MG63 (cell line): ENCODE results near the gene RYR2. TPM values are rescaled to one million over a fixed set of nuclear protein-coding genes. Genes with fewer than 3 reads are reported as not detected.

Experiments
- DNase-seq: peaks from one replicate; pipeline ENCODE4 v3.0.0-alpha.2; 2020
- H3K27me3 ChIP-seq: fragments of 250-450 bp; sonication (Bioruptor Pico); 2 replicates; pipeline ENCODE4 v1.5.1; 2020; ENCODE audit warnings: mild to moderate bottlenecking, moderate library complexity
- H3K36me3 ChIP-seq: fragments of 250-450 bp; sonication (Bioruptor Pico); 2 replicates; pipeline ENCODE4 v1.5.1; 2020; ENCODE audit warnings: mild to moderate bottlenecking, moderate library complexity
- H3K4me3 ChIP-seq: fragments of 250-450 bp; sonication (Bioruptor Pico); 2 replicates; pipeline ENCODE4 v1.5.1; 2020; ENCODE audit warnings: mild to moderate bottlenecking, moderate library complexity
- H3K9me3 ChIP-seq: fragments of 250-450 bp; sonication (Bioruptor Pico); 2 replicates; pipeline ENCODE4 v1.5.1; 2020; ENCODE audit warnings: mild to moderate bottlenecking, moderate library complexity
- total RNA-seq: library from RNA; depleted of rRNA; stranded (reverse); fragments of >200 nt; shearing (Covaris generic); gene quantifications from 2 replicates; pipeline ENCODE4 v1.2.3, GENCODE V29; 2014; ENCODE audit warnings: low replicate concordance

Gene RYR2
- total RNA-seq, 1 experiment from 2014 or later = 0.26 TPM

DNA sequence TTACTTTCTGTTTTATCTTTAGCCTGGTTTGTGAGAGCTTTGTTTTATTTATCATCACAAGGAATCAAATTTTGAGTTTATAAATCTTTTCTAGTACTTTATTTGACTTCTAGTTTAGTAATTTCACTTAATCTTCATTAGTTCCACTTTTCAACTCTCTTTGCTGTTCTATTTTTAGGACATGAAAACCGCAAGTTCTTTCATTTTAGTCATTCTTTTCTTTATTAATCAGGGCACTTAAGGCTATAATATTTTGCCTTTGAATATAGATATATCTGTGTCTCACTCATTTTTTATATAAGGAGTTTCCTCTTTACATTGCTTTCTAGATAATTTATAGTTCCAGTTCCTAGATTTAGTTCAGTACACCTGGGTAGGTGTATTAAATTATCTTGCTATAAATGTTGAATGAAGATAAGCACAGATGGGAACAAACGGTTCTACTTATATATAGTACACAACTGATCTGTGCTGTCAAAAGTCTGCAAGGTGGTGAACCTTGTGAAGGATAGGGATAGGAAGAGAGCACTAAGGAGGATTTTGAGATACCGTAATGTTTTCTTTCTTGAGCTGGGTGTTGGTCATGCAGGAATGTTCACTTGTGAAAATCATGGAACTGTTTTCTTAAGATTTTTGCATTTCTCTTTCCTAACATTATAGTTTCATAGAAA is 402.3 kb downstream of the RYR2 start:
- H3K9me3 ChIP-seq = no peaks in the 10 kb centered on the region
- no peak overlapping the region for H3K4me3 ChIP-seq
- no peak for DNase-seq
- no peaks in the 10 kb centered on the region for H3K36me3 ChIP-seq
- no peaks in the 10 kb centered on the region for H3K27me3 ChIP-seq

- no peak for DNase-seq
- Histone ChIP-seq H3K4me3 (no peak overlapping the region), H3K36me3 (no peaks in the 10 kb centered on the region), H3K9me3 (no peaks in the 10 kb centered on the region), H3K27me3 (no peaks in the 10 kb centered on the region)
Measured at GRCh38 chr1:237448042-237448441, 406.1 kb downstream of the RYR2 start.

DNA sequence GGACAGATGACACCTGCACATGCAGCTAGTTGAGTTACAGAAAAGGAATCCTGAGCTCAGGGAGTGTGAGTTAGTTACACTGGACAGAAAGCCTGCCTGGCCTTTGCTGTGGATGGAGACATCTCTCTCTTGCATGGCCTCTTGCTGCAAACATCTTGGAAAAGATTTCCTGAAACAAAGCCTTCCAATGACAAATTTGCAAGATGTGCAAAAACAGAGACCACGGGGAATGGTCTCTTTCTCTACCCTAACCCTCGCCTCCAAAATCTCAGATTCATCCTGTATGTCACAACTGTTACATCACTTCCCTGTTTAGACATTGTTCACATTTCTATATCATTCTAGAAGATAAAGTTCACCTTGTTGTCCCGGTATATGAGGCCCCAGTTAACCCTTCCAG is 415.6 kb downstream of the RYR2 start:
- Histone ChIP-seq H3K4me3 (no peak overlapping the region), H3K9me3 (no peaks in the 10 kb centered on the region), H3K36me3 (no peaks in the 10 kb centered on the region), H3K27me3 (0 out of 2 replicates have a peak, but pooled peaks cover 2% of the 10 kb centered on the region)
- no peak for DNase-seq

DNA sequence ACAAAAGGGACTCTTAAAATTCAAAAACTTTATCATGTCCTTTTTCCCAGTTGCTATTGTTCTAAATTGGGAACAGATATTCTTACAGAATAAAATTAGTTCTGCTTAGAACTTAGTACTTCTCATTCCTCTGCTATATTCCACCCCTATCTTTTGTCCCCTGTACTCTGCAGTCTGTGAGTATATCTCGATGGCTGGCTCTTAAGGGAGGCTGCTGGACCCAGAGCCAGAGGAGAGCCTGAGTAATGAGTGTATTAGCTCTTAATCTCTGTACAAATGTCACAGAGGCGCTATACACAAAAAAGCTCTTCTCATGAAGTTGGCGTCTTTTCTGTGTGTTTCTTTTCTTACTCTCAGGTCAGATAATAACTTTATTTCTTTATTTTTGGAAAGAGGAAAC is 425.3 kb downstream of the RYR2 start:
- no peak for DNase-seq
- no peaks in the 10 kb centered on the region for H3K27me3 ChIP-seq
- H3K4me3 ChIP-seq = no peak overlapping the region
- H3K36me3 ChIP-seq = no peaks in the 10 kb centered on the region
- H3K9me3 ChIP-seq = no peaks in the 10 kb centered on the region

DNA sequence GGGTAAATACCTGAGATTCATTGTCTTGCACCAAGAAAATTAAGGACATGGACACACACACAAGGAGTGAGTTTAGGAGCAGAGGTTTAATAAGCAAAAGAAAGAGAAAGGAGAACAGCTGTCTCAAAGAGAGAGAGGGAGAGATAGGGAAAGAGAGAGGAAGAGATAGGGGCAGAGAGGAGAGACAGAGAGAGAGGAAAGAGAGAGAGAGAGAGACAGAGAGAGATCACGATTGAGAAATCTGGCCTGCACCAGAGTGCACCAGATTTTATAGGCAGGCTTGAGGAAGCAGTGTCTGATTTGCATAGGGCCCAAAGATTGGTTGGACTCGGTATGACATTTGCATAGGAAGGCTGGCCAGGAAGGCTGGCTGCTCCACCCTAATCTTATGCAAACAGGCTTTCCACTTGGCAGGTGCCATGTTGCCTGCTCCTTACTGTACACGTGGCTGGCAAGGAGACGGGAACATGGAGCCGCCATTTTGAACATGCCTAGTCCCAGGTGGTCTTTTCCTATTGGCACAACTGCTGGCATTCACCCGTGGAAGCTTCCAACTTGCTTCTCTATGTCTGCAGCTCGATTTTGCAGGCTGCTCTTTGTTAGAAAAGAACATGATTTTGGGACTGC is 428.8 kb downstream of the RYR2 start:
- H3K4me3 ChIP-seq = no peak overlapping the region
- no peaks in the 10 kb centered on the region for H3K9me3 ChIP-seq
- no peaks in the 10 kb centered on the region for H3K27me3 ChIP-seq
- no peaks in the 10 kb centered on the region for H3K36me3 ChIP-seq
- peak; percentile 83 for DNase-seq

GRCh38 chr1:237471377-237471776 is 429.4 kb downstream of the RYR2 start:
- H3K9me3 ChIP-seq = no peaks in the 10 kb centered on the region
- no peak for DNase-seq
- H3K4me3 ChIP-seq = no peak overlapping the region
- H3K27me3 ChIP-seq = no peaks in the 10 kb centered on the region
- H3K36me3 ChIP-seq = no peaks in the 10 kb centered on the region

- Histone ChIP-seq H3K9me3 (no peaks in the 10 kb centered on the region), H3K36me3 (no peaks in the 10 kb centered on the region), H3K27me3 (no peaks in the 10 kb centered on the region), H3K4me3 (no peak overlapping the region)
- DNase-seq = no peak
Measured at GRCh38 chr1:237471956-237472355, 430.0 kb downstream of the RYR2 start.

DNA sequence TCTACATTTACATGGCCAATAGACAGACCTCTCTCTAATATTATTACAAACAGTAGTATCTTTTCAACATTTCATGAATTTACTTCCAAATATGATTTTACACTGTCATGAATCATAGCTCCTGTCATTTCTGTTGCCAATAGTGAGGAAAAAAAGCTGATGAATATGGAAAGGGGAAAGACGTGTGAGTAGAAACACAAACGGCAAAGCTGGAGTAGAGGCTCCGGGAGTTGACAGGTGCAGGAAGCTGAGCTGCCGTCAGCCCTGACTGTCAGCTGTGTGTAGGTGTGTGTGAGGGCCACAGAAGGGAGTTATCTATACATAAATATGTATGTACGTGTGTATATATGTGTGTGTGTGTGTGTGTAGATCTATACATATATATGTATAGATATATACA is 431.9 kb downstream of the RYR2 start:
- no peak for DNase-seq
- H3K4me3 ChIP-seq = no peak overlapping the region
- no peaks in the 10 kb centered on the region for H3K9me3 ChIP-seq
- no peaks in the 10 kb centered on the region for H3K27me3 ChIP-seq
- H3K36me3 ChIP-seq = no peaks in the 10 kb centered on the region

GRCh38 chr1:237478082-237478481 is 436.1 kb downstream of the RYR2 start:
- Histone ChIP-seq H3K4me3 (no peak overlapping the region), H3K9me3 (no peaks in the 10 kb centered on the region), H3K27me3 (no peaks in the 10 kb centered on the region), H3K36me3 (no peaks in the 10 kb centered on the region)
- no peak for DNase-seq

- DNase-seq = no peak
- no peaks in the 10 kb centered on the region for H3K36me3 ChIP-seq
- no peak overlapping the region for H3K4me3 ChIP-seq
- H3K27me3 ChIP-seq = no peaks in the 10 kb centered on the region
- H3K9me3 ChIP-seq = no peaks in the 10 kb centered on the region
Measured at GRCh38 chr1:237478842-237479241, 436.9 kb downstream of the RYR2 start.

DNA sequence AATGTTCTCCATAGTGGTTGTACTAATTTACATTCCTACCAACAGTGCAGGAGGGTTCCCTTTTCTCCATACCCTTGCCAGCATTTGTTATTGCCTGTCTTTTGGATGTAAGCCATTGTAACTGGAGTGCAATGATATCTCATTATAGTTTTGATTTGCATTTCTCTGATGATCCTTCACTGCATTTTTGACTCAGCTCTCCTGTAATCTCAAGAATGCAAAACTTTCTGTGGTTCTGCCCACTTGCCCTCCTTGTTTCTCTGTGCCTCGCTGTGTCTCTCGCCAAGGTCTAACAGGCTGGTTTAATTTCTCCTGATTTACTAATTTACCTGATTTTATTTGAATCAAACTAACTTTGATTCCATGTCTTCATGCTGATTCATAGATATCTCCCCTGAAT is 440.8 kb downstream of the RYR2 start:
- Histone ChIP-seq H3K27me3 (no peaks in the 10 kb centered on the region), H3K36me3 (no peaks in the 10 kb centered on the region), H3K9me3 (no peaks in the 10 kb centered on the region), H3K4me3 (no peak overlapping the region)
- no peak for DNase-seq

DNA sequence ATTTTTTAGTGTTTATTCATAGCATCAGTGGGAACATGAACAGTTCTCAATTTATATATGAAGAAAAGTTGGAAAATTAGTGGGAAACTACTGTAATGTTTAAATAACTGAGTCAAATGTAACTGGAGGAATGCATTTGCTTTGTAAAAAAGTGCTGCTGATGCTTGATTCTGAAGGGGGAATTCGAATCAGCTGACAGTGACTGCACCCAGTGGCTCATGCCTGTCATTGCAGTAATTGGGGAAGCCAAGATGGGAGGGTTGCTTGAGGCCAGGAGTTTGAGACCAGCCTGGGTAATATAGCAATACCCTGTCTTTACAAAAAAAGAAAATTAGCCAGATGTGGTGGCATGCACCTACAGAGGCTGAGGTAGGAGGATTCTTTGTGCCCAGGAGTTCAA is 450.4 kb downstream of the RYR2 start:
- no peak for DNase-seq
- Histone ChIP-seq H3K4me3 (no peak overlapping the region), H3K27me3 (no peaks in the 10 kb centered on the region), H3K9me3 (no peaks in the 10 kb centered on the region), H3K36me3 (no peaks in the 10 kb centered on the region)

- no peaks in the 10 kb centered on the region for H3K27me3 ChIP-seq
- no peaks in the 10 kb centered on the region for H3K9me3 ChIP-seq
- no peaks in the 10 kb centered on the region for H3K36me3 ChIP-seq
- H3K4me3 ChIP-seq = no peak overlapping the region
- DNase-seq = no peak
Measured at GRCh38 chr1:237500566-237500965, 458.6 kb downstream of the RYR2 start.

DNA sequence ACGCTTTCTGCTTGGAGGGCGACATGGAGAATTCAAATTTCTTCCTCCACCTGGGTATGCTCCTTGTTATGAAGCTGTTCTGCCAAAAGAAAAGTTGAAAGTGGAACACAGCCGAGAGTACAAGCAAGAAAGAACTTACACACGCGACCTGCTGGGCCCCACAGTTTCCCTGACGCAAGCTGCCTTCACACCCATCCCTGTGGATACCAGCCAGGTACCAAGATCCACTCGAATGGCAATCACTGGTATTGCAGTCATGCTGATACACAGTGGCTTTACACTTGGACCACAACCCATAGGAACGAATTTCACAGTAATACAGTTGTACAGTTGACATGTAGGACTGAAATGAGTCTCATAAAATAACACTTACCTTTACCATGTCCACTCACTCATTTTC is 461.3 kb downstream of the RYR2 start:
- no peak for DNase-seq
- Histone ChIP-seq H3K4me3 (no peak overlapping the region), H3K27me3 (no peaks in the 10 kb centered on the region), H3K9me3 (no peaks in the 10 kb centered on the region), H3K36me3 (no peaks in the 10 kb centered on the region)

- H3K9me3 ChIP-seq = no peaks in the 10 kb centered on the region
- H3K27me3 ChIP-seq = no peaks in the 10 kb centered on the region; the same call in 1 of the 2 replicates
- DNase-seq = no peak
- H3K36me3 ChIP-seq = no peaks in the 10 kb centered on the region
- H3K4me3 ChIP-seq = no peak overlapping the region
Measured at GRCh38 chr1:237507005-237507404, 465.0 kb downstream of the RYR2 start.

GRCh38 chr1:237509748-237510147 is 467.8 kb downstream of the RYR2 start:
- Histone ChIP-seq H3K4me3 (no peak overlapping the region), H3K36me3 (no peaks in the 10 kb centered on the region), H3K9me3 (no peaks in the 10 kb centered on the region), H3K27me3 (no peaks in the 10 kb centered on the region; the same call in 1 of the 2 replicates)
- DNase-seq = no peak

GRCh38 chr1:237525102-237525501 is 483.1 kb downstream of the RYR2 start:
- Histone ChIP-seq H3K9me3 (no peaks in the 10 kb centered on the region), H3K36me3 (no peaks in the 10 kb centered on the region), H3K27me3 (no peaks in the 10 kb centered on the region), H3K4me3 (no peak overlapping the region)
- DNase-seq = no peak

DNA sequence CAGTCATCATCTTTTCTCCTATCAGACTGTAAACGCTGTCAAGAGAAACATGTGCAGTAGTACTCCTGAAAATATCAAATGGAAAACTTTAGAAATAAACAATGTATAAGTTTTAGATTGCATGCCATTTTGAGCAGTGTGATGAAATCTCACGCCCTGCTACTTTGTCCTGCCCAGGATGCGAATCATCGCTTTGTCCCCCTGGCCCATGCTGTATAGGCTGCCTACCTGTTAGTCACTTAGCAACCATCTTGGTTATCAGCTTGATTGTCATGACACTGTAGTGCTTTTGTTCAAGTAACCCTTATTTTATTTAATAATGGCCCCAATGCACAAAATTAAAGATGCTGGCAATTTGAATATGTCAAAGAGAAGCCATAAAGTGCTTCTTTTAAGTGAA is 485.8 kb downstream of the RYR2 start:
- H3K27me3 ChIP-seq = no peaks in the 10 kb centered on the region
- H3K36me3 ChIP-seq = no peaks in the 10 kb centered on the region
- H3K9me3 ChIP-seq = no peaks in the 10 kb centered on the region
- no peak for DNase-seq
- H3K4me3 ChIP-seq = no peak overlapping the region
